ENCODE results near the gene NTF4. TPM values are rescaled to one million over a fixed set of nuclear protein-coding genes. Genes with fewer than 3 reads are reported as not detected.
"Not testable (repeated sequence)": the region's sequence is repeated elsewhere in the genome, so short reads cannot be mapped to it uniquely, and the experiment has no call there.

The NTF4 gene
- total and polyA plus RNA-seq, 2 of the 8 experiments (the other 6 are each of a cell fraction or from before 2014, with no cell fraction given) = 3.1 to 6.5 TPM

- FAIRE-seq; H2BK20ac ChIP-seq (ENCODE audit: low read length); H2BK12ac ChIP-seq (ENCODE audit: low read depth, low read length); H3K9me3 ChIP-seq (ENCODE audit: insufficient read depth in 2 of 2, low read depth in 1 of 2, low read length in 1 of 2); H4K8ac ChIP-seq (ENCODE audit: extremely low read depth, insufficient read depth, low read length); H2BK15ac ChIP-seq (ENCODE audit: low read length); H3K9ac ChIP-seq (replicated peaks in 1 of 4; ENCODE audit: extremely low read depth in 1 of 4, low read depth in 3 of 4, low read length in 3 of 4); H3K4me3 ChIP-seq (ENCODE audit: extremely low read depth in 1 of 4, insufficient read depth in 2 of 4, low read depth in 3 of 4, low read length in 4 of 4); H3K4ac ChIP-seq (replicated peaks; ENCODE audit: insufficient read length, low read depth, low read length); H3K27ac ChIP-seq (ENCODE audit: low read depth, low read length); H2AK5ac ChIP-seq (ENCODE audit: low read depth, low read length); H3K4me2 ChIP-seq (ENCODE audit: insufficient read depth in 1 of 2, low read depth in 2 of 2, low read length in 2 of 2); H3K56ac ChIP-seq (replicated peaks; ENCODE audit: insufficient read length, low read depth, low read length); H2BK5ac ChIP-seq (ENCODE audit: low read depth, low read length); H3K23ac ChIP-seq (ENCODE audit: insufficient read length); H2AFZ ChIP-seq (ENCODE audit: low read length); H3K27me3 ChIP-seq (replicated peaks in 1 of 4; ENCODE audit: control insufficient read depth in 3 of 4, extremely low read depth in 1 of 4, insufficient read depth in 3 of 4, low read length in 3 of 4); H3K4me1 ChIP-seq (replicated peaks in 1 of 4; ENCODE audit: control insufficient read depth in 3 of 4, insufficient read depth in 4 of 4, low read length in 3 of 4); H4K91ac ChIP-seq (replicated peaks; ENCODE audit: insufficient read length, low read length); H3K79me1 ChIP-seq (ENCODE audit: low read depth, low read length); H4K20me1 ChIP-seq (replicated peaks in 1 of 2; ENCODE audit: control insufficient read depth in 1 of 2, insufficient read depth in 2 of 2, low read length in 2 of 2); POLR2A ChIA-PET (ENCODE audit: partially characterized antibody); H2BK120ac ChIP-seq (replicated peaks; ENCODE audit: low read depth, low read length); DNase-seq (ENCODE audit: low read depth in 1 of 2, low spot score in 2 of 2); H4K5ac ChIP-seq (ENCODE audit: insufficient read length, low read depth, low read length); H3K18ac ChIP-seq (ENCODE audit: extremely low read depth, low read length); H3K14ac ChIP-seq (ENCODE audit: insufficient read length); H3K36me3 ChIP-seq (ENCODE audit: control insufficient read depth in 2 of 4, insufficient read depth in 4 of 4, low read length in 3 of 4); H3K23me2 ChIP-seq (ENCODE audit: low read depth, low read length); H3K79me2 ChIP-seq (ENCODE audit: control insufficient read depth in 1 of 2, insufficient read depth in 2 of 2, low read length in 2 of 2): not testable (repeated sequence)
- WGBS, 2 experiments (ENCODE audit: extremely low coverage in 1 of 2, insufficient coverage in 1 of 2, insufficient read length in 1 of 2, insufficient replicate concordance in 2 of 2, low coverage in 1 of 2, low lambda C conversion rate in 2 of 2, missing lambda C conversion rate in 1 of 2) = 84% methylated on average over 24 of the region's 24 CpGs; no CpG with 5 or more reads in 1 of the 2 experiments
- CTCF ChIA-PET (ENCODE audit: partially characterized antibody) = interaction anchor here (0.6 kb wide), 1 partner anchor 625 kb away, joined by 3 read pairs; no protein-coding TSS in a partner anchor
Measured at GRCh38 chr19:49050376-49051033, 14.1 kb downstream of the NTF4 start.

- H2BK20ac ChIP-seq (ENCODE audit: low read length); H2BK5ac ChIP-seq (ENCODE audit: low read depth, low read length); H3K18ac ChIP-seq (ENCODE audit: extremely low read depth, low read length); H4K91ac ChIP-seq (replicated peaks; ENCODE audit: insufficient read length, low read length); H3K14ac ChIP-seq (ENCODE audit: insufficient read length); H3K9ac ChIP-seq (replicated peaks in 1 of 4; ENCODE audit: extremely low read depth in 1 of 4, low read depth in 3 of 4, low read length in 3 of 4); H4K5ac ChIP-seq (ENCODE audit: insufficient read length, low read depth, low read length); POLR2A ChIA-PET (ENCODE audit: partially characterized antibody); H3K4ac ChIP-seq (replicated peaks; ENCODE audit: insufficient read length, low read depth, low read length); H3K36me3 ChIP-seq (ENCODE audit: control insufficient read depth in 2 of 4, insufficient read depth in 4 of 4, low read length in 3 of 4); H3K23me2 ChIP-seq (ENCODE audit: low read depth, low read length); H4K8ac ChIP-seq (ENCODE audit: extremely low read depth, insufficient read depth, low read length); H3K27me3 ChIP-seq (replicated peaks in 1 of 4; ENCODE audit: control insufficient read depth in 3 of 4, extremely low read depth in 1 of 4, insufficient read depth in 3 of 4, low read length in 3 of 4); H2BK120ac ChIP-seq (replicated peaks; ENCODE audit: low read depth, low read length); H3K23ac ChIP-seq (ENCODE audit: insufficient read length); H3K4me1 ChIP-seq (replicated peaks in 1 of 4; ENCODE audit: control insufficient read depth in 3 of 4, insufficient read depth in 4 of 4, low read length in 3 of 4); H3K27ac ChIP-seq (ENCODE audit: low read depth, low read length); FAIRE-seq; DNase-seq (ENCODE audit: low read depth in 1 of 2, low spot score in 2 of 2); H3K4me3 ChIP-seq (ENCODE audit: extremely low read depth in 1 of 4, insufficient read depth in 2 of 4, low read depth in 3 of 4, low read length in 4 of 4); H3K79me1 ChIP-seq (ENCODE audit: low read depth, low read length); H3K56ac ChIP-seq (replicated peaks; ENCODE audit: insufficient read length, low read depth, low read length); H2AK5ac ChIP-seq (ENCODE audit: low read depth, low read length); H3K79me2 ChIP-seq (ENCODE audit: control insufficient read depth in 1 of 2, insufficient read depth in 2 of 2, low read length in 2 of 2); H3K9me3 ChIP-seq (ENCODE audit: insufficient read depth in 2 of 2, low read depth in 1 of 2, low read length in 1 of 2); H2BK15ac ChIP-seq (ENCODE audit: low read length); H2AFZ ChIP-seq (ENCODE audit: low read length); H3K4me2 ChIP-seq (ENCODE audit: insufficient read depth in 1 of 2, low read depth in 2 of 2, low read length in 2 of 2); H2BK12ac ChIP-seq (ENCODE audit: low read depth, low read length); H4K20me1 ChIP-seq (replicated peaks in 1 of 2; ENCODE audit: control insufficient read depth in 1 of 2, insufficient read depth in 2 of 2, low read length in 2 of 2): not testable (repeated sequence)
- CTCF ChIA-PET (ENCODE audit: partially characterized antibody) = interaction anchor here (1.2 kb wide), 1 partner anchor 50 kb away, joined by 3 read pairs; no protein-coding TSS in a partner anchor
- WGBS, 2 experiments (ENCODE audit: extremely low coverage in 1 of 2, insufficient coverage in 1 of 2, insufficient read length in 1 of 2, insufficient replicate concordance in 2 of 2, low coverage in 1 of 2, low lambda C conversion rate in 2 of 2, missing lambda C conversion rate in 1 of 2) = 76% methylated on average over 3 of the region's 4 CpGs; no CpG with 5 or more reads in 1 of the 2 experiments
Measured at GRCh38 chr19:49049834-49050233, 14.8 kb downstream of the NTF4 start.

Measured in H1 (cell line).